GM19239 (cell line): ENCODE results near the gene DOCK9.
"Not testable (repeated sequence)": the region's sequence is repeated elsewhere in the genome, so short reads cannot be mapped to it uniquely, and the experiment has no call there.

ENCODE experiments used
- DNase-seq: peaks from one replicate; pipeline ENCODE4 v3.0.0; 2011; ENCODE audit warnings: low spot score; ENCODE audit not compliant: insufficient read length
- FAIRE-seq: peaks from 2 replicates; lab custom pipeline; 2011; peaks lifted over from hg19 to GRCh38; lab: Jason Lieb, UNC

The DOCK9 gene

DNA sequence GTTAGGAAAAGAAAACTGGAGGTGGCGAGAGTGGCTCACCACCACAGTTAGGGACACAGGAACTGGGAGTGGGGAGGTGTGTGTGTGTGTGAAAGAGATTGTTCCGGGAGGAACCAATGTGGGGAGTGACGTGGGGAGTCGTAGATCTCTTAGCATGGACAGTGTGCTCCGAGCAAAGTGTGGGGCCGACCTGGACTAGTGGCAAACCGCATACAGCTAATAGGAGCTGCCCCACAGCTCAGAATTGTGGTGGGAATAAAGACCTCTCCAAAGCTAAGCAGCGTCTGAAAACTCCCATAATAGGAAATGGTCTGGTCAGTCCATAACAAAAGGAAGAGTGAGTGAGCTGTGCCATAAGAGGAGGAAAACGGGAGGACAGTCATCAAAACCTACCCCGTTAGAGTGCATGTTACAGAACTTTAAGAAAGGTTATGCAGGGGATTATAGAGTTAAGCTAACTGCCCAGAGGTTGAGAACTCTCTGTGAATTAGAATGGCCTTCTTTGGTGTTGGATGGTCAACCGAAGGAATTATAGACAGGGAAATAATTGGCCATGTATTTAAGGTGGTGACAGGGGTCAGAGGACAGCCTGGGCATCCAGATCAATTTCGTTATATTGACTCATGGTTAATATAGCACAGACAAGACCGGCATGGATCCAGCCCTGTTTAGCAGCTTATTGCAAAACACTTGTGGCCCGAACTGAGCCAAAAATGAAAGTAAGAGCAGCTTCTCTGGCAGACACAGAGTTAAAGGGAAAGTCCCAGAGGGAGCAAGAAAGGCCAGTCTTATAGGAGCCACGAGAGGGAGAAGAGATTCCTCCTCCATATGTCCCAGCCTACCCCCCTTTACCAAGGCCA, 216.5 kb downstream of the DOCK9 start:
- DNase-seq (peak; percentile 29), FAIRE-seq (peak; percentile 75)

DNA sequence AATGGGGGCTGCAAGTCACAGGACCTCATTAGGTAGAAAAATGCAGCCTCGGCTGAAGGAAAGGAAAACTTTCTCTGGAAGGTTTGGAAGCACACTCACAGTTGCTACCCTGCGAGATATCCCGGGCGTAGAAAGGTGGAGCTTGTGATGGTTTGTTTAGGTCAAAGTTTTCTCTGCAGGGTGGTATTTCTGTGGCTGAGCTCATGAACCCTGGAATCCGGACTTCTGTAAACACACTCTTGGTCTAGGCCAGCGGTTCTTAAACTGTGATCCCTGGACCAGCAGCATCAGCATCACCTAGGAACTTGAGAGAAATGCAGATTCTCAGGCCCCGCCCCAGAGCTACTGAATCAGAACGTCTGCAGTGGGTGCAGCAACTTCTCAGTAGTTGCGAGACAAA, 222.1 kb downstream of the DOCK9 start:
- DNase-seq (no peak), FAIRE-seq (no peak)

GRCh38 chr13:98755116-98755515, 222.7 kb downstream of the DOCK9 start:
- no peak for DNase-seq
- FAIRE-seq, result no peak

DNA sequence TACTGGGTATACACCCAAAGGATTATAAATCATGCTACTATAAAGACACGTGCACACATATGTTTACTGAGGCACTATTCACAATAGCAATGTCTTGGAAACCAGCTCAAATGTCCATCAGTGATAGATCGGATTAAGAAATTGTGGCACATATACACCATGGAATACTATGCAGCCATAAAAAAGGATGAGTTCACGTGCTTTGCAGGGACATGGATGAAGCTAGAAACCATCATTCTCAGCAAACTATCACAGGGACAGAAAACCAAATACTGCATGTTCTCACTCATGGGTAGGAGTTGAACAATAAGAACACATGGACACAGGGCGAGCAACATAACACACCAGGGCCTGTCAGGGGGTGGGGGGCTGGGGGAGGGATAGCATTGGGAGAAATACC, 223.4 kb downstream of the DOCK9 start:
- FAIRE-seq, DNase-seq: not testable (repeated sequence)

- FAIRE-seq, result no peak
- no peak for DNase-seq
Measured at GRCh38 chr13:98752467-98753290, 225.2 kb downstream of the DOCK9 start, which contains the start of gene SLC15A1. Gene SLC15A1, minus strand, starts transcription at chr13:98752672. Its CDS starts 74 bp downstream, at chr13:98752598.

GRCh38 chr13:98751861-98752466, 225.9 kb downstream of the DOCK9 start:
- FAIRE-seq, result no peak
- no peak for DNase-seq

DNA sequence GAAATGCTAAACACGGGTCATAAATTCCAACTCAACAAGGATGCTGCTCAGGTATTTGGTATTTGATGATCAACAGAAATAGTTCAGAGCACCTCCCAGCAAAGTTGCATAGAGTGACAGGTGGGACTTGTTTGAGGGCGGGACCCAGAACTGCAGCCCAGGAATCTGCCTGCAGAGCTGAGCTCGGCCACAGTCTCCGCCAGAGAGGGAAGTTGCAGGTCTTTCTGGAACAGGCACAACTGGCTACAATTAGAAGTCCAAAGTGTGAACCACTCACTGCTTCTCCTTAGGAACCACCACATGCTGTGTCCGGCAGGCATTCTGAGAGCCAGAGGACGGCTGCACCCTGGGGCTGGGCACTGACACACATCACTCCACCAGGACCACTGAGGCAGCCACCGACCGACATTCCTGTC, 226.5 kb downstream of the DOCK9 start:
- DNase-seq (no peak), FAIRE-seq (no peak)

DNA sequence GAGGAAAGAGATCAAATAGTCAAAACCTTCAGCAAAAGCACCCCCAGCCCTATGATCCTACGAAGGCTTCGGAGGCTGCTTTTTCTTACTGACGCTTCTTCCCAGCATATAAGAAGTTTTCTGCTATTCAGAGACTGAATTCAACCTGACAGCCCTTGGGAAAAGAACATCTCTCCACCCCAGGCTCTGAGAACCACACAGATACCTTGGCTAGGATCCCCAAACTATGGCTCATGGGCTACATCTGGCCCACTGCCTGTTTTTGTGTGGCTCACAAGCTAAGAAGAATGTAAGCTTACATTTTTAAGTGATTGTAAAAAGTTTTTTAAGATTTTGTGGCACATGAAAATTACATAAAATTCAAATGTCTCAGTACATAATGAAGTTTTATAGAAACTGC, 228.4 kb downstream of the DOCK9 start:
- FAIRE-seq (no peak), DNase-seq (no peak)

DNA sequence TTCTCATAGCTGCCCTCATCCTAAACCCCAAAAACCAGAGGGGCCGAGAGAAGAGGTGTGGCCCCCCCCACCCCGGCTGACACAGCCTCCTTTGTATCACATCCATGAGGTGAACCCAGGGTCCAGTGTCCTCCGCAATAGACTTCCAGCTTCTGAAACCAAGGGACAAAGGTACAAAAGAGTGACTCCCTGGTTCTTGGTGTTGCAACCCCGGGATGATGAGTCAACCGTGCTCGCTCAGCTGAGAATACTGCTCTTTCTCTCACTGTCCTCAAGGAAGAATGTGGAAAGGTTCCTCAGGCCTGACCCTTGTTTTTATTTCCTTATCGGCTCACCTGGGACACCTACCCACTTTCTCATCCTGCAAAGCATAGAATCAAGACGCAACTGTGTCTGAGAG, 230.9 kb downstream of the DOCK9 start:
- DNase-seq, result no peak
- no peak for FAIRE-seq
